ENCODE data around the gene ANGPTL3.
"Not testable (repeated sequence)": the region's sequence is repeated elsewhere in the genome, so short reads cannot be mapped to it uniquely, and the experiment has no call there.

The ANGPTL3 gene

GRCh38 chr1:62597281-62597680, at the start of gene ANGPTL3:
Gene ANGPTL3, plus strand, starts transcription at chr1:62597520. Its CDS starts 47 bp downstream, at chr1:62597567.
- DNase-seq (ENCODE audit: low read depth) = no peak

- no peak for DNase-seq (ENCODE audit: low read depth)
Observed at GRCh38 chr1:62561306-62561705, 36.0 kb upstream of the ANGPTL3 start.

- DNase-seq (ENCODE audit: low read depth) = not testable (repeated sequence)
Observed at GRCh38 chr1:62567182-62567581, 30.1 kb upstream of the ANGPTL3 start.

GRCh38 chr1:62567926-62568325, 29.4 kb upstream of the ANGPTL3 start:
- not testable (repeated sequence) for DNase-seq (ENCODE audit: low read depth)

- DNase-seq (ENCODE audit: low read depth) = not testable (repeated sequence)
Observed at GRCh38 chr1:62571517-62571916, 25.8 kb upstream of the ANGPTL3 start.

- DNase-seq (ENCODE audit: low read depth) = no peak
Observed at GRCh38 chr1:62572476-62572875, 24.8 kb upstream of the ANGPTL3 start.

- DNase-seq (ENCODE audit: low read depth) = no peak
Observed at GRCh38 chr1:62573675-62574074, 23.6 kb upstream of the ANGPTL3 start.

GRCh38 chr1:62585469-62586155, 11.7 kb upstream of the ANGPTL3 start:
- no peak for DNase-seq (ENCODE audit: low read depth)

- no peak for DNase-seq (ENCODE audit: low read depth)
Observed at GRCh38 chr1:62588000-62588399, 9.3 kb upstream of the ANGPTL3 start.

- DNase-seq (ENCODE audit: low read depth) = no peak
Observed at GRCh38 chr1:62589321-62589720, 8.0 kb upstream of the ANGPTL3 start.

GRCh38 chr1:62590255-62590969, 6.9 kb upstream of the ANGPTL3 start:
- DNase-seq (ENCODE audit: low read depth) = no peak

- no peak for DNase-seq (ENCODE audit: low read depth)
Observed at GRCh38 chr1:62590970-62591368, 6.4 kb upstream of the ANGPTL3 start.

- no peak for DNase-seq (ENCODE audit: low read depth)
Observed at GRCh38 chr1:62593825-62594394, 3.4 kb upstream of the ANGPTL3 start.

GRCh38 chr1:62595647-62596046, 1.7 kb upstream of the ANGPTL3 start:
- DNase-seq (ENCODE audit: low read depth) = no peak

GRCh38 chr1:62599044-62599443, 1.7 kb downstream of the ANGPTL3 start:
- no peak for DNase-seq (ENCODE audit: low read depth)

GRCh38 chr1:62601457-62601856, 4.1 kb downstream of the ANGPTL3 start:
- no peak for DNase-seq (ENCODE audit: low read depth)

GRCh38 chr1:62608905-62609304, 11.6 kb downstream of the ANGPTL3 start:
- DNase-seq (ENCODE audit: low read depth) = no peak

- DNase-seq (ENCODE audit: low read depth) = not testable (repeated sequence)
Observed at GRCh38 chr1:62610588-62610987, 13.3 kb downstream of the ANGPTL3 start.

- DNase-seq (ENCODE audit: low read depth) = no peak
Observed at GRCh38 chr1:62612770-62613169, 15.4 kb downstream of the ANGPTL3 start.

GRCh38 chr1:62613325-62613727, 16.0 kb downstream of the ANGPTL3 start:
- DNase-seq (ENCODE audit: low read depth) = no peak

- DNase-seq (ENCODE audit: low read depth) = no peak
Observed at GRCh38 chr1:62613890-62614289, 16.6 kb downstream of the ANGPTL3 start.

- DNase-seq (ENCODE audit: low read depth) = no peak
Observed at GRCh38 chr1:62621907-62622306, 24.6 kb downstream of the ANGPTL3 start.

- no peak for DNase-seq (ENCODE audit: low read depth)
Observed at GRCh38 chr1:62625415-62625814, 28.1 kb downstream of the ANGPTL3 start.
